Measurements from ENCODE around the gene SYS1. TPM values are rescaled to one million over a fixed set of nuclear protein-coding genes. Genes with fewer than 3 reads are reported as not detected.
A peak's percentile ranks its signal among the peaks of the same experiment; 100 is the strongest.

SYS1 gene
- total RNA-seq, 5 donors from 2014 or later (not counting 1 experiment from before 2014, with no cell fraction given), result 53.1 to 86.9 (median 58.2) TPM

DNA sequence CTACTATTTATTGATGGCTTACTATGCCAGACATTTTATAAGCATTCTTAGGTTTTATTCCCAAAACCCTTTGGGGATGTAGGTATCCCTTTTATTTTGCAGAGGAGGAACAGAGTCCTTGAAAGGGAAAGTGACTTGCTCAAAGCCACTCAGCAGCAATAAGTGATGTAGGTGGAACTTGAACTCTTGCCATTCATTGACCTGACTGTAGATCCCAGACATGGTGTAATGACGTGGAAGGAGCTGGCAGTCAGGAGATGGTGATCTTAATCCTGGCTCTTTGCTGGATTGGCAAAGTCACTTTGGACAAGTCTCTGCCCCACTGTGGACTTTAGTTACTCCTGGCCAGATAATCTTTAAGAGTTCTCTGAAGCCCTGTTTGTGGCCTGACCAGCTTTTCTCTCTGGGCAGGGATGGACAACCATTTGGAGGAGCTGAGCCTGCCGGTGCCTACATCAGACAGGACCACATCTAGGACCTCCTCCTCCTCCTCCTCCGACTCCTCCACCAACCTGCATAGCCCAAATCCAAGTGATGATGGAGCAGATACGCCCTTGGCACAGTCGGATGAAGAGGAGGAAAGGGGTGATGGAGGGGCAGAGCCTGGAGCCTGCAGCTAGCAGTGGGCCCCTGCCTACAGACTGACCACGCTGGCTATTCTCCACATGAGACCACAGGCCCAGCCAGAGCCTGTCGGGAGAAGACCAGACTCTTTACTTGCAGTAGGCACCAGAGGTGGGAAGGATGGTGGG lies 46.7 kb downstream of the SYS1 start:
- H3K27me3 Mint-ChIP-seq, result peaks cover 0 to 2% of the 10 kb centered on the region in 2 donors
- no peak for ATAC-seq (replicated peaks in 1 of 4)
- no peak overlapping the region for H3K4me3 ChIP-seq (ENCODE audit: control insufficient read depth in 1 of 2, extremely low read depth in 1 of 2, low read length in 1 of 2)
- no peak overlapping the region for H3K27ac ChIP-seq (ENCODE audit: low read length)
- peaks cover 8% of the 10 kb centered on the region for H3K36me3 Mint-ChIP-seq
- no peaks in the 10 kb centered on the region for H3K9me3 ChIP-seq
- WGBS (ENCODE audit: insufficient coverage), result 100% methylated on average over 3 of the region's 7 CpGs
- ChIA-PET CTCF (interaction anchor here in 1 of 2 donors (1.0 to 1.8 kb wide), 2 partner anchors 36 to 49 kb away, joined by 3 to 7 read pairs; no protein-coding TSS in a partner anchor), POLR2A (interaction anchor here in 1 of 2 donors (0.7 kb wide), 1 partner anchor 1561 kb away, joined by 5 read pairs; no protein-coding TSS in a partner anchor)
- H3K27me3 ChIP-seq (replicated peaks in 1 of 2; ENCODE audit: control insufficient read depth in 2 of 2, extremely low read depth in 1 of 2, insufficient read depth in 2 of 2, low read length in 1 of 2), result no peaks in the 10 kb centered on the region
- H3K4me3 Mint-ChIP-seq, result no peak overlapping the region
- H3K9me3 Mint-ChIP-seq, result no peaks in the 10 kb centered on the region
- H3K36me3 ChIP-seq (ENCODE audit: control insufficient read depth in 2 of 2, extremely low read depth in 1 of 2, insufficient read depth in 1 of 2, low read length in 1 of 2), result peaks cover 5 to 7% of the 10 kb centered on the region in 2 donors
- H3K4me1 Mint-ChIP-seq, result peaks cover 21 to 24% (median 23%) of the 10 kb centered on the region in 3 donors
- no peak overlapping the region for H3K27ac Mint-ChIP-seq
- DNase-seq, result no peak
- peaks cover 10 to 27% of the 10 kb centered on the region in 2 experiments for H3K4me1 ChIP-seq (ENCODE audit: control insufficient read depth in 1 of 2, extremely low read depth in 1 of 2, insufficient read depth in 2 of 2, low read length in 2 of 2)

GRCh38 chr20:45410887-45411286 lies 47.9 kb downstream of the SYS1 start:
- H3K4me1 Mint-ChIP-seq, result peaks cover 22 to 29% (median 26%) of the 10 kb centered on the region in 3 donors
- ATAC-seq (replicated peaks in 1 of 4), result no peak
- no peak overlapping the region for H3K4me3 Mint-ChIP-seq
- Histone ChIP-seq H3K27me3 (replicated peaks in 1 of 2; ENCODE audit: control insufficient read depth in 2 of 2, extremely low read depth in 1 of 2, insufficient read depth in 2 of 2, low read length in 1 of 2) (no peaks in the 10 kb centered on the region), H3K4me3 (ENCODE audit: control insufficient read depth in 1 of 2, extremely low read depth in 1 of 2, low read length in 1 of 2) (no peak overlapping the region), H3K9me3 (no peaks in the 10 kb centered on the region), H3K27ac (ENCODE audit: low read length) (no peak overlapping the region), H3K4me1 (ENCODE audit: control insufficient read depth in 1 of 2, extremely low read depth in 1 of 2, insufficient read depth in 2 of 2, low read length in 2 of 2) (peaks cover 8 to 18% of the 10 kb centered on the region in 2 experiments), H3K36me3 (ENCODE audit: control insufficient read depth in 2 of 2, extremely low read depth in 1 of 2, insufficient read depth in 1 of 2, low read length in 1 of 2) (peaks cover 5 to 7% of the 10 kb centered on the region in 2 donors)
- ChIA-PET POLR2A (interaction anchor here in 1 of 2 donors (0.6 kb wide), 1 partner anchor 409 kb away, joined by 5 read pairs; no protein-coding TSS in a partner anchor), CTCF (interaction anchor here in 1 of 2 donors (1.0 to 1.8 kb wide), 2 partner anchors 37 to 50 kb away, joined by 3 to 7 read pairs; no protein-coding TSS in a partner anchor)
- 95% methylated on average over 6 of the region's 8 CpGs for WGBS (ENCODE audit: insufficient coverage)
- H3K27ac Mint-ChIP-seq, result no peak overlapping the region
- H3K36me3 Mint-ChIP-seq, result peaks cover 8% of the 10 kb centered on the region
- no peaks in the 10 kb centered on the region for H3K27me3 Mint-ChIP-seq
- no peaks in the 10 kb centered on the region for H3K9me3 Mint-ChIP-seq
- no peak for DNase-seq

- Histone ChIP-seq H3K36me3 (ENCODE audit: control insufficient read depth in 2 of 2, extremely low read depth in 1 of 2, insufficient read depth in 1 of 2, low read length in 1 of 2) (peaks cover 5 to 7% of the 10 kb centered on the region in 2 donors), H3K4me1 (ENCODE audit: control insufficient read depth in 1 of 2, extremely low read depth in 1 of 2, insufficient read depth in 2 of 2, low read length in 2 of 2) (peaks cover 7 to 21% of the 10 kb centered on the region in 2 experiments), H3K27me3 (replicated peaks in 1 of 2; ENCODE audit: control insufficient read depth in 2 of 2, extremely low read depth in 1 of 2, insufficient read depth in 2 of 2, low read length in 1 of 2) (no peaks in the 10 kb centered on the region), H3K4me3 (ENCODE audit: control insufficient read depth in 1 of 2, extremely low read depth in 1 of 2, low read length in 1 of 2) (no peak overlapping the region), H3K27ac (ENCODE audit: low read length) (no peak overlapping the region), H3K9me3 (no peaks in the 10 kb centered on the region)
- CTCF ChIA-PET, result interaction anchor here (1.0 to 1.1 kb wide), 2 partner anchors 39 to 358 kb away, joined by 3 to 5 read pairs; no protein-coding TSS in a partner anchor
- Mint-ChIP-seq H3K9me3 (no peaks in the 10 kb centered on the region), H3K27me3 (no peaks in the 10 kb centered on the region), H3K27ac (no peak overlapping the region), H3K4me3 (no peak overlapping the region), H3K36me3 (peaks cover 8% of the 10 kb centered on the region), H3K4me1 (peaks cover 34 to 37% (median 35%) of the 10 kb centered on the region in 3 donors)
- no peak for ATAC-seq (replicated peaks in 1 of 4)
- DNase-seq, result no peak
- POLR2A ChIA-PET, result interaction anchor here (0.6 to 1.5 kb wide), 2 partner anchors 8 to 40 kb away, joined by 5 read pairs; no protein-coding TSS in a partner anchor
- WGBS (ENCODE audit: insufficient coverage), result 98% methylated on average over 3 of the region's 5 CpGs
Observed at GRCh38 chr20:45412653-45413052, 49.7 kb downstream of the SYS1 start.

- Mint-ChIP-seq H3K36me3 (peaks cover 11% of the 10 kb centered on the region), H3K4me1 (peaks cover 35 to 41% (median 36%) of the 10 kb centered on the region in 3 donors), H3K4me3 (no peak overlapping the region), H3K27me3 (no peaks in the 10 kb centered on the region), H3K9me3 (no peaks in the 10 kb centered on the region), H3K27ac (no peak overlapping the region)
- DNase-seq (no peak), ATAC-seq (replicated peaks in 1 of 4) (no peak)
- peaks cover 5 to 7% of the 10 kb centered on the region in 2 donors for H3K36me3 ChIP-seq (ENCODE audit: control insufficient read depth in 2 of 2, extremely low read depth in 1 of 2, insufficient read depth in 1 of 2, low read length in 1 of 2)
- H3K9me3 ChIP-seq, result no peaks in the 10 kb centered on the region
- H3K27me3 ChIP-seq (replicated peaks in 1 of 2; ENCODE audit: control insufficient read depth in 2 of 2, extremely low read depth in 1 of 2, insufficient read depth in 2 of 2, low read length in 1 of 2), result no peaks in the 10 kb centered on the region
- WGBS (ENCODE audit: insufficient coverage), result 100% methylated on average over 1 of the region's 3 CpGs
- peaks cover 7 to 24% of the 10 kb centered on the region in 2 experiments for H3K4me1 ChIP-seq (ENCODE audit: control insufficient read depth in 1 of 2, extremely low read depth in 1 of 2, insufficient read depth in 2 of 2, low read length in 2 of 2)
- CTCF ChIA-PET, result interaction anchor here (0.6 to 1.1 kb wide), 4 partner anchors 40 to 357 kb away, joined by 3 to 5 read pairs (median 4); partner anchors contain the start of gene SYS1 (in 1 of the 2)
- no peak overlapping the region for H3K27ac ChIP-seq (ENCODE audit: low read length)
- POLR2A ChIA-PET, result interaction anchor here in 1 of 2 donors (1.5 kb wide), 1 partner anchor 40 kb away, joined by 5 read pairs; no protein-coding TSS in a partner anchor
- H3K4me3 ChIP-seq (ENCODE audit: control insufficient read depth in 1 of 2, extremely low read depth in 1 of 2, low read length in 1 of 2), result no peak overlapping the region
Observed at GRCh38 chr20:45413479-45413878, 50.5 kb downstream of the SYS1 start.

DNA sequence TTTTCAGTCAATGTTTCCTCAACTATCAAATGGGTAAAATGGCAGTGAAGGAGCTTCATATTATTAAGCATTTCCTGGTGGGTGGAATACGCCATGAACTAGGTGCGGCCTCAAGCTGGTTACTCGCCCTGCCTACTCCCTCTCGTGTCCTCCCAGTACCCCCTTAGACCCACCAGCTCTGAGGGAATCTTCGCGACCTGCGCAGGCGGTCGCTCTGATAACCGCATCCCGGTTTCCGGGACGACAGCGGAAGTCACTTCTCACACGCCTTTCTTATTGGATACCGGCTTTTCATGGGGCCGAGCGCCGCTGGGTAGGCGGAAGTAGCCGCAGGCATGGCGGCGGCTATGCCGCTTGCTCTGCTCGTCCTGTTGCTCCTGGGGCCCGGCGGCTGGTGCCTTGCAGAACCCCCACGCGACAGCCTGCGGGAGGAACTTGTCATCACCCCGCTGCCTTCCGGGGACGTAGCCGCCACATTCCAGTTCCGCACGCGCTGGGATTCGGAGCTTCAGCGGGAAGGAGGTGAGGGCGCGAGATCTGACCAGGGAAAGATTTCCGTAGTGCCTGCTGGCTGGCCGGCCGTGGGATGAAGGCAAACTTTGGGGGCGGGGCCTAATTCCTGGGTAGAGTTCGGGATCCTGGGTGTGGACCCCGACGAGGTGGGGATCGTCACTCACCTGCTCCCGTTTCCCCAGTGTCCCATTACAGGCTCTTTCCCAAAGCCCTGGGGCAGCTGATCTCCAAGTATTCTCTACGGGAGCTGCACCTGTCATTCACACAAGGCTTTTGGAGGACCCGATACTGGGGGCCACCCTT lies 53.1 kb downstream of the SYS1 start, which contains the start of gene PIGT:
TSS of gene PIGT (plus strand) at position 320 of the 816 bp plus-strand sequence. CDS start at position 336, 16 bp downstream.
- Mint-ChIP-seq H3K27me3 (no peaks in the 10 kb centered on the region), H3K9me3 (no peaks in the 10 kb centered on the region), H3K4me3 (peak within 1 kb of the TSS; percentile 95 to 96 (median 95)), H3K4me1 (peaks cover 40 to 46% (median 44%) of the 10 kb centered on the region in 3 donors), H3K27ac (peak within 1 kb of the TSS; percentile 97 to 99), H3K36me3 (peaks cover 26% of the 10 kb centered on the region)
- peak; percentile 98 for ATAC-seq (replicated peaks in 1 of 4)
- Histone ChIP-seq H3K4me1 (ENCODE audit: control insufficient read depth in 1 of 2, extremely low read depth in 1 of 2, insufficient read depth in 2 of 2, low read length in 2 of 2) (peaks cover 7 to 24% of the 10 kb centered on the region in 2 experiments), H3K9me3 (no peaks in the 10 kb centered on the region), H3K27me3 (replicated peaks in 1 of 2; ENCODE audit: control insufficient read depth in 2 of 2, extremely low read depth in 1 of 2, insufficient read depth in 2 of 2, low read length in 1 of 2) (no peaks in the 10 kb centered on the region), H3K4me3 (ENCODE audit: control insufficient read depth in 1 of 2, extremely low read depth in 1 of 2, low read length in 1 of 2) (peak within 1 kb of the TSS; percentile 86 to 95), H3K27ac (ENCODE audit: low read length) (peak within 1 kb of the TSS; percentile 87), H3K36me3 (ENCODE audit: control insufficient read depth in 2 of 2, extremely low read depth in 1 of 2, insufficient read depth in 1 of 2, low read length in 1 of 2) (peaks cover 9 to 25% of the 10 kb centered on the region in 2 donors)
- WGBS (ENCODE audit: insufficient coverage), result 0% methylated on average over 50 of the region's 52 CpGs
- CTCF ChIA-PET, result interaction anchor here (0.5 to 2.8 kb wide), 13 partner anchors 9 to 970 kb away, joined by 3 to 23 read pairs (median 4); partner anchors contain the start of gene SYS1 (in 2 of the 2)
- POLR2A ChIA-PET, result interaction anchor here (0.5 to 1.7 kb wide), 7 partner anchors 9 to 53 kb away, joined by 3 to 13 read pairs (median 5); partner anchors contain the start of gene SYS1 (in 1 of the 2)
- peak; percentile 66 to 96 (median 91) for DNase-seq
